Measurements from ENCODE around the gene CXCL1. TPM values are rescaled to one million over a fixed set of nuclear protein-coding genes. Genes with fewer than 3 reads are reported as not detected.
"Not testable (repeated sequence)": the region's sequence is repeated elsewhere in the genome, so short reads cannot be mapped to it uniquely, and the experiment has no call there.

Gene CXCL1
- total RNA-seq, 1 donor from 2014 or later, result 11.4 TPM

- no peak overlapping the region for H2AFZ ChIP-seq (ENCODE audit: low read depth, low read length)
- H3K27ac Mint-ChIP-seq (ENCODE audit: unreplicated experiment), result no peak overlapping the region
- H3K9me3 ChIP-seq (ENCODE audit: insufficient read depth, low read depth, low read length), result no peaks in the 10 kb centered on the region
- no peak overlapping the region for H3K9ac ChIP-seq (ENCODE audit: low read length)
- H3K4me1 Mint-ChIP-seq (ENCODE audit: low read depth, unreplicated experiment), result peaks cover 11% of the 10 kb centered on the region
- no peak for TF ChIP-seq CTCF (IDR thresholded peaks at IDR 0.05; ENCODE audit: insufficient read depth, low read depth, low read length)
- no peak for TF ChIP-seq EZH2 (IDR thresholded peaks at IDR 0.05; ENCODE audit: insufficient read depth, low read length)
- no peak overlapping the region for H3K27ac ChIP-seq (ENCODE audit: low read depth, low read length)
- H3K27me3 Mint-ChIP-seq (ENCODE audit: low read depth, unreplicated experiment), result no peaks in the 10 kb centered on the region
- FAIRE-seq (peak; percentile 62), DNase-seq (ENCODE audit: low read depth) (peak; percentile 63)
- H3K36me3 ChIP-seq (ENCODE audit: insufficient read depth, low read length), result no peaks in the 10 kb centered on the region
- no peak overlapping the region for H3K4me3 Mint-ChIP-seq (ENCODE audit: unreplicated experiment)
- H3K4me3 ChIP-seq (ENCODE audit: insufficient read depth, low read depth, low read length), result no peak overlapping the region
- no peaks in the 10 kb centered on the region for H3K79me2 ChIP-seq (ENCODE audit: insufficient read depth, low read length)
- no peaks in the 10 kb centered on the region for H3K4me1 ChIP-seq (ENCODE audit: insufficient read depth, low read length)
- peaks cover 2% of the 10 kb centered on the region for H3K36me3 Mint-ChIP-seq (ENCODE audit: low read depth, unreplicated experiment)
- H3K27me3 ChIP-seq (ENCODE audit: insufficient read depth, low read length), result peaks cover 5% of the 10 kb centered on the region
- no peaks in the 10 kb centered on the region for H3K9me3 Mint-ChIP-seq (ENCODE audit: unreplicated experiment)
- H3K4me2 ChIP-seq (ENCODE audit: low read length), result no peak overlapping the region
- no peaks in the 10 kb centered on the region for H4K20me1 ChIP-seq (ENCODE audit: insufficient read depth, low read length)
Measured at GRCh38 chr4:73897380-73898136, 28.4 kb downstream of the CXCL1 start.

- H3K36me3 Mint-ChIP-seq (ENCODE audit: low read depth, unreplicated experiment); FAIRE-seq; H4K20me1 ChIP-seq (ENCODE audit: insufficient read depth, low read length); H3K9me3 Mint-ChIP-seq (ENCODE audit: unreplicated experiment); H3K79me2 ChIP-seq (ENCODE audit: insufficient read depth, low read length); H3K27ac ChIP-seq (ENCODE audit: low read depth, low read length); H3K4me2 ChIP-seq (ENCODE audit: low read length); H3K36me3 ChIP-seq (ENCODE audit: insufficient read depth, low read length); DNase-seq (ENCODE audit: low read depth); H3K9ac ChIP-seq (ENCODE audit: low read length); H3K27ac Mint-ChIP-seq (ENCODE audit: unreplicated experiment); H2AFZ ChIP-seq (ENCODE audit: low read depth, low read length); H3K4me3 Mint-ChIP-seq (ENCODE audit: unreplicated experiment); H3K9me3 ChIP-seq (ENCODE audit: insufficient read depth, low read depth, low read length); H3K27me3 ChIP-seq (ENCODE audit: insufficient read depth, low read length); H3K4me1 ChIP-seq (ENCODE audit: insufficient read depth, low read length); H3K4me3 ChIP-seq (ENCODE audit: insufficient read depth, low read depth, low read length); H3K27me3 Mint-ChIP-seq (ENCODE audit: low read depth, unreplicated experiment): not testable (repeated sequence)
- peaks cover 13% of the 10 kb centered on the region for H3K4me1 Mint-ChIP-seq (ENCODE audit: low read depth, unreplicated experiment)
Measured at GRCh38 chr4:73899338-73899737, 30.1 kb downstream of the CXCL1 start.

- H3K4me1 Mint-ChIP-seq (ENCODE audit: low read depth, unreplicated experiment), result peaks cover 12% of the 10 kb centered on the region
- H2AFZ ChIP-seq (ENCODE audit: low read depth, low read length), result no peak overlapping the region
Measured at GRCh38 chr4:73901031-73901430, 31.8 kb downstream of the CXCL1 start.

More at GRCh38 chr4:73901031-73901430, 31.8 kb downstream of the CXCL1 start:
- no peak overlapping the region for H3K9ac ChIP-seq (ENCODE audit: low read length)
- Mint-ChIP-seq H3K9me3 (ENCODE audit: unreplicated experiment) (peaks cover 3% of the 10 kb centered on the region), H3K27me3 (ENCODE audit: low read depth, unreplicated experiment) (no peaks in the 10 kb centered on the region), H3K4me3 (ENCODE audit: unreplicated experiment) (no peak overlapping the region), H3K36me3 (ENCODE audit: low read depth, unreplicated experiment) (peaks cover 2% of the 10 kb centered on the region), H3K27ac (ENCODE audit: unreplicated experiment) (no peak overlapping the region)
- no peak overlapping the region for H3K4me2 ChIP-seq (ENCODE audit: low read length)
- TF ChIP-seq EZH2 (IDR thresholded peaks at IDR 0.05; ENCODE audit: insufficient read depth, low read length) (no peak), CTCF (IDR thresholded peaks at IDR 0.05; ENCODE audit: insufficient read depth, low read depth, low read length) (no peak)
- H3K4me1 ChIP-seq (ENCODE audit: insufficient read depth, low read length), result no peaks in the 10 kb centered on the region
- FAIRE-seq (no peak), DNase-seq (ENCODE audit: low read depth) (peak; percentile 94)
- H3K36me3 ChIP-seq (ENCODE audit: insufficient read depth, low read length), result no peaks in the 10 kb centered on the region
- H3K27ac ChIP-seq (ENCODE audit: low read depth, low read length), result no peak overlapping the region
- no peak overlapping the region for H3K4me3 ChIP-seq (ENCODE audit: insufficient read depth, low read depth, low read length)
- H3K27me3 ChIP-seq (ENCODE audit: insufficient read depth, low read length), result peaks cover under 1% of the 10 kb centered on the region
- no peaks in the 10 kb centered on the region for H3K9me3 ChIP-seq (ENCODE audit: insufficient read depth, low read depth, low read length)
- H3K79me2 ChIP-seq (ENCODE audit: insufficient read depth, low read length), result no peaks in the 10 kb centered on the region
- H4K20me1 ChIP-seq (ENCODE audit: insufficient read depth, low read length), result no peaks in the 10 kb centered on the region
